GM12801 (cell line): ENCODE results near the gene ACHE.

Source experiments
- CTCF ChIP-seq: IDR thresholded peaks from one replicate; pipeline ENCODE4 v1.5.1; 2011; ENCODE audit warnings: control low read depth; ENCODE audit not compliant: insufficient read length; ENCODE audit errors: extremely low read depth

Gene ACHE

DNA sequence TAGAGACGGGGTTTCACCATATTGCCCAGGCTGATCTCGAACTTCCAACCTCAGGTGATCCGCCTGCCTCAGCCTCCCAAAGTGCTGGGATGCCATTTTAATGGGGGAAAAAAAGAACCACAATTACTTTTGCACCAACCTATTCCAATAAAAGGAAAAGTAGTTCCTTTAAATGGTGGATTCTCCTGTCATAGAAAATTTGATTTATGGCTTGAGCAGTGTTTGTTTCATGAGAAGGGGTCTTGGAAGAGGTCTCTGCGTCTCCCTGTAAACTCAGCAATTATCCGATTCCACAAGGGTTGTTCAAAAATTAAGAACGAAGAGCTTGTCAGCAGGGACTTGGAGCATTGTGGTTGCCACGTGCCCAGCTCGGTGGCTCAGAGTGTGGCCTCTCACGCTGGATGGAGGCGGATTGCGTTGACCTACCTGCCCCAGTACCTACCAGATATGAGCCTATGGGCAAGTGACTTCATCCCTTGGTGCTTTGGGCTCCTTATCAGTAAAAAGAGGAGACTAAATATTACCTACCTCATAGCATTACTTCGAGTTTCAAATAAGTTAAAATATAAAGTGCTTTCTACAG is 31.3 kb downstream of the ACHE start:
- no peak for TF ChIP-seq CTCF

- no peak for TF ChIP-seq CTCF
Measured at GRCh38 chr7:100863406-100863950, 32.2 kb downstream of the ACHE start.

DNA sequence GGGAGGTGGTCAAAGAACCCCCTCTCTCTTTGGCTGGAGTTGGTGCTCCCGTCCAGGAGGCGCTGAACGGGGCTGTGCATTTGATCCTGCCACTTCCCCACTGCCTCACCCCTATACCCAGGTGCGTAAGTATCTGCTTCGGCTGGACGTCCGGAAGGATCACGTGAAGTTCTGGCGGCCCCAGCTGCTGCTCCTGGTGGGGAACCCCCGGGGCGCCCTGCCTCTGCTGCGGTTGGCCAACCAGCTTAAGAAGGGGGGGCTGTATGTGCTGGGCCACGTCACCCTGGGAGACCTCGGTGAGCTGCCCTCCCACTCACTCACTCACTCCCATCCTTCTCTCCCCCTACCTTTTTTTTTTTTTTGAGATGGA is 34.1 kb downstream of the ACHE start:
- TF ChIP-seq CTCF: no peak

- no peak for TF ChIP-seq CTCF
Measured at GRCh38 chr7:100860702-100861615, 34.7 kb downstream of the ACHE start.

DNA sequence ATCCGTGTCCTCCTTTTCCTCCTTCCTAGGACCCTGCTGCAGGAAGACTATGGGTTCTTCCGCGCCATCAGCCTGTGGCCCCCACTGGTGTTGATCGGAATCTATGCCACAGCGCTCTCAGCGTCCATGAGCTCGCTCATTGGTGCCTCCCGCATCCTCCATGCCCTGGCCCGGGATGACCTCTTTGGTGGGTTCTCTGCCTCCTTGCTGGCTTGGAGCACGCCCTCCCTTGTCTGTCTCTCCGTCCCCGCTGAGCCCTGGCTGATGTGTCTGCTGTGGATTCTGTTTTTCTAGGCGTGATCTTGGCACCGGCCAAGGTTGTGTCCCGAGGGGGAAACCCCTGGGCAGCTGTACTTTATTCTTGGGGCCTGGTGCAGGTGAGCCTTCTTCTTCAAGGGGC is 35.8 kb downstream of the ACHE start:
- TF ChIP-seq CTCF: no peak

DNA sequence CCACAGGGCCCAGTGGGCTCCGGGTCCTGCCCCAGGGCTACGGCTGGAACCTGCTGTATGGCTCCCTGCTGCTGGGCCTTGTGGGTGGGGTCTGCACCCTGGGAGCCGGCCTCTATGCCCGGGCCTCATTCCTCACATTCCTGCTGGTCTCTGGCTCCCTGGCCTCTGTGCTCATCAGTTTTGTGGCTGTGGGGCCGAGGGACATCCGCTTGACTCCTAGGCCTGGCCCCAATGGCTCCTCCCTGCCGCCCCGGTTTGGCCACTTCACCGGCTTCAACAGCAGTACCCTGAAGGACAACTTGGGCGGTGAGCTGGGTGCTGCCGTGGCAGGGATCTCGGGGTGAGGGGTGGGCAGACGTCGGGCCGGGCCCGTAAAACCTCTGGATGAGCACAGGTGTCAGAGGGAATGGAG is 38.8 kb downstream of the ACHE start:
- TF ChIP-seq CTCF: no peak

GRCh38 chr7:100855515-100855914 is 40.2 kb downstream of the ACHE start:
- TF ChIP-seq CTCF: no peak
